Tibial nerve (tissue), 4 donors: ENCODE data around the gene UBE2O.

Experiments used
- EP300 ChIP-seq, 2 donors: sonication (generic); formaldehyde crosslinking; IDR thresholded peaks; one replicate each; pipeline ENCODE4 v1.6.1; 2017; ENCODE audit warnings: antibody characterized with exemption in 2 of 2, mild to moderate bottlenecking in 1 of 2
- POLR2A ChIP-seq, 2 donors: fragments of 450-650 bp; IDR thresholded peaks; one replicate each; pipeline ENCODE4 v1.6.1; 2017; ENCODE audit warnings: antibody characterized with exemption in 2 of 2, mild to moderate bottlenecking in 2 of 2, moderate library complexity in 2 of 2
- TF ChIP-seq, protein P1 (sequence below), 5 experiments: fragments of 200-600 bp in 3 of 5; fragments of 450-650 bp in 2 of 5; sonication (generic) in 3 of 5; IDR thresholded peaks; one replicate each; pipeline ENCODE4 v1.5.1; 2016 to 2019; ENCODE audit warnings: antibody characterized with exemption in 5 of 5, mild to moderate bottlenecking in 3 of 5, moderate library complexity in 2 of 5

- TF ChIP-seq, protein P1, sequence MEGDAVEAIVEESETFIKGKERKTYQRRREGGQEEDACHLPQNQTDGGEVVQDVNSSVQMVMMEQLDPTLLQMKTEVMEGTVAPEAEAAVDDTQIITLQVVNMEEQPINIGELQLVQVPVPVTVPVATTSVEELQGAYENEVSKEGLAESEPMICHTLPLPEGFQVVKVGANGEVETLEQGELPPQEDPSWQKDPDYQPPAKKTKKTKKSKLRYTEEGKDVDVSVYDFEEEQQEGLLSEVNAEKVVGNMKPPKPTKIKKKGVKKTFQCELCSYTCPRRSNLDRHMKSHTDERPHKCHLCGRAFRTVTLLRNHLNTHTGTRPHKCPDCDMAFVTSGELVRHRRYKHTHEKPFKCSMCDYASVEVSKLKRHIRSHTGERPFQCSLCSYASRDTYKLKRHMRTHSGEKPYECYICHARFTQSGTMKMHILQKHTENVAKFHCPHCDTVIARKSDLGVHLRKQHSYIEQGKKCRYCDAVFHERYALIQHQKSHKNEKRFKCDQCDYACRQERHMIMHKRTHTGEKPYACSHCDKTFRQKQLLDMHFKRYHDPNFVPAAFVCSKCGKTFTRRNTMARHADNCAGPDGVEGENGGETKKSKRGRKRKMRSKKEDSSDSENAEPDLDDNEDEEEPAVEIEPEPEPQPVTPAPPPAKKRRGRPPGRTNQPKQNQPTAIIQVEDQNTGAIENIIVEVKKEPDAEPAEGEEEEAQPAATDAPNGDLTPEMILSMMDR (IDR thresholded peaks at IDR 0.05): no peak
- TF ChIP-seq POLR2A (IDR thresholded peaks at IDR 0.05) (no peak), EP300 (IDR thresholded peaks at IDR 0.05) (peak; percentile 83 to 94)
Observed at GRCh38 chr17:76485569-76485968, 32.6 kb upstream of the UBE2O start.
